ENCODE results near the gene FAM47E.

FAM47E gene

DNA sequence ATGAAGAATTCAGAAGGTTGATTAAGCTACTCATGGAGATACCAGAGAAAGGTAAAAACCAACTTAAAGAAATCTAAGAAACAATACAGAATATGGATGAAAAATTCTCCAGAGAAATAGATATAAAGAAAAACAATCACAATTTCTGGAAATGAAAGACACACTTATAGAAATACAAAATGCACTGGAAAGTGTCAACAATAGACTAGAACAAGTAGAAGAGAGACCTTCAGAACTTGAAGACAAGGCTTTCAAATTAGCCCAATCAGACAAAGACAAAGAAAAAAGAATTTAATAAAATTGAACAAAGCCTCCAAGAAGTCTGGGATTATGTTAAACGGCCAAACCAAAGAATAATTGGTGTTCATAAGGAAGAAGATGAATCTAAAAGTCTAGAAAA is 64.6 kb downstream of the FAM47E start:
- TF ChIP-seq CEBPB (IDR thresholded peaks at IDR 0.05) (no peak), TCF12 (IDR thresholded peaks at IDR 0.05; ENCODE audit: low read depth) (no peak), TAF1 (IDR thresholded peaks at IDR 0.05; ENCODE audit: low read depth) (no peak), FOXM1 (IDR thresholded peaks at IDR 0.05; ENCODE audit: borderline replicate concordance, low read depth) (no peak), EGR1 (IDR thresholded peaks at IDR 0.05) (no peak), ZBTB7A (IDR thresholded peaks at IDR 0.05; ENCODE audit: low read depth) (no peak), YY1 (IDR thresholded peaks at IDR 0.05; ENCODE audit: low read depth) (no peak), NFIC (IDR thresholded peaks at IDR 0.05) (no peak), TEAD4 (IDR thresholded peaks at IDR 0.05) (no peak)
- TF ChIP-seq, protein P1, sequence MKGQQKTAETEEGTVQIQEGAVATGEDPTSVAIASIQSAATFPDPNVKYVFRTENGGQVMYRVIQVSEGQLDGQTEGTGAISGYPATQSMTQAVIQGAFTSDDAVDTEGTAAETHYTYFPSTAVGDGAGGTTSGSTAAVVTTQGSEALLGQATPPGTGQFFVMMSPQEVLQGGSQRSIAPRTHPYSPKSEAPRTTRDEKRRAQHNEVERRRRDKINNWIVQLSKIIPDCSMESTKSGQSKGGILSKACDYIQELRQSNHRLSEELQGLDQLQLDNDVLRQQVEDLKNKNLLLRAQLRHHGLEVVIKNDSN (IDR thresholded peaks at IDR 0.05): no peak
- TF ChIP-seq, protein P2, sequence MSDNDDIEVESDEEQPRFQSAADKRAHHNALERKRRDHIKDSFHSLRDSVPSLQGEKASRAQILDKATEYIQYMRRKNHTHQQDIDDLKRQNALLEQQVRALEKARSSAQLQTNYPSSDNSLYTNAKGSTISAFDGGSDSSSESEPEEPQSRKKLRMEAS (IDR thresholded peaks at IDR 0.05): no peak

DNA sequence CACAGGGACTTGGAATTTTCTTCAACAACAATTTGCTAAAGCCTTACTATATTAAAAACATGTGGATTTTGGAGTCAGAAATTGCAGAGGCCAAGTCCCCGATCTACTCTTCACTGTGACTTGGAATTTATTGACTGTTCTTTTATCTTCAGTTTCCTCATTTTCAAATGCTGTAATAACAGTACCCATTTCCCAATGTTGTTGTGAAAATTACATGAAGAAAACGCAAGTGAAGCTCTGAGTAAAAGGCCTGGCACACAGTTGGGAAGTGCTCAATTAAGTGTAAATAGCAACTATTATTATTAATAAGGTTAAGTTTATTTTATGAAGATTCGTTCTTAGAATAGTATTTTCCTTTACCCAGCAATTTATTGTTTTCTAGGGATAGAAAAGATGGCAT is 70.7 kb downstream of the FAM47E start:
- TF ChIP-seq EP300 (IDR thresholded peaks at IDR 0.05; ENCODE audit: borderline replicate concordance): no peak
- no peak for TF ChIP-seq YY1 (IDR thresholded peaks at IDR 0.05; ENCODE audit: low read depth)
- TF ChIP-seq TAF1 (IDR thresholded peaks at IDR 0.05; ENCODE audit: low read depth): no peak
- TF ChIP-seq RAD21 (IDR thresholded peaks at IDR 0.05; ENCODE audit: low read depth): no peak
- TF ChIP-seq NFIC (IDR thresholded peaks at IDR 0.05): no peak
- TF ChIP-seq, protein P2 (IDR thresholded peaks at IDR 0.05): no peak
- no peak for TF ChIP-seq TCF12 (IDR thresholded peaks at IDR 0.05; ENCODE audit: low read depth)
- TF ChIP-seq, protein P1 (IDR thresholded peaks at IDR 0.05): no peak
- TF ChIP-seq ZBTB7A (IDR thresholded peaks at IDR 0.05; ENCODE audit: low read depth): no peak
- TF ChIP-seq TEAD4 (IDR thresholded peaks at IDR 0.05): no peak
- TF ChIP-seq EGR1 (IDR thresholded peaks at IDR 0.05): no peak
- no peak for TF ChIP-seq CREB1 (IDR thresholded peaks at IDR 0.05; ENCODE audit: low read depth)
- no peak for TF ChIP-seq CEBPB (IDR thresholded peaks at IDR 0.05)
- no peak for TF ChIP-seq FOXM1 (IDR thresholded peaks at IDR 0.05; ENCODE audit: borderline replicate concordance, low read depth)
- TF ChIP-seq, protein P3, sequence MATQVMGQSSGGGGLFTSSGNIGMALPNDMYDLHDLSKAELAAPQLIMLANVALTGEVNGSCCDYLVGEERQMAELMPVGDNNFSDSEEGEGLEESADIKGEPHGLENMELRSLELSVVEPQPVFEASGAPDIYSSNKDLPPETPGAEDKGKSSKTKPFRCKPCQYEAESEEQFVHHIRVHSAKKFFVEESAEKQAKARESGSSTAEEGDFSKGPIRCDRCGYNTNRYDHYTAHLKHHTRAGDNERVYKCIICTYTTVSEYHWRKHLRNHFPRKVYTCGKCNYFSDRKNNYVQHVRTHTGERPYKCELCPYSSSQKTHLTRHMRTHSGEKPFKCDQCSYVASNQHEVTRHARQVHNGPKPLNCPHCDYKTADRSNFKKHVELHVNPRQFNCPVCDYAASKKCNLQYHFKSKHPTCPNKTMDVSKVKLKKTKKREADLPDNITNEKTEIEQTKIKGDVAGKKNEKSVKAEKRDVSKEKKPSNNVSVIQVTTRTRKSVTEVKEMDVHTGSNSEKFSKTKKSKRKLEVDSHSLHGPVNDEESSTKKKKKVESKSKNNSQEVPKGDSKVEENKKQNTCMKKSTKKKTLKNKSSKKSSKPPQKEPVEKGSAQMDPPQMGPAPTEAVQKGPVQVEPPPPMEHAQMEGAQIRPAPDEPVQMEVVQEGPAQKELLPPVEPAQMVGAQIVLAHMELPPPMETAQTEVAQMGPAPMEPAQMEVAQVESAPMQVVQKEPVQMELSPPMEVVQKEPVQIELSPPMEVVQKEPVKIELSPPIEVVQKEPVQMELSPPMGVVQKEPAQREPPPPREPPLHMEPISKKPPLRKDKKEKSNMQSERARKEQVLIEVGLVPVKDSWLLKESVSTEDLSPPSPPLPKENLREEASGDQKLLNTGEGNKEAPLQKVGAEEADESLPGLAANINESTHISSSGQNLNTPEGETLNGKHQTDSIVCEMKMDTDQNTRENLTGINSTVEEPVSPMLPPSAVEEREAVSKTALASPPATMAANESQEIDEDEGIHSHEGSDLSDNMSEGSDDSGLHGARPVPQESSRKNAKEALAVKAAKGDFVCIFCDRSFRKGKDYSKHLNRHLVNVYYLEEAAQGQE (IDR thresholded peaks at IDR 0.05; ENCODE audit: low read depth): no peak

DNA sequence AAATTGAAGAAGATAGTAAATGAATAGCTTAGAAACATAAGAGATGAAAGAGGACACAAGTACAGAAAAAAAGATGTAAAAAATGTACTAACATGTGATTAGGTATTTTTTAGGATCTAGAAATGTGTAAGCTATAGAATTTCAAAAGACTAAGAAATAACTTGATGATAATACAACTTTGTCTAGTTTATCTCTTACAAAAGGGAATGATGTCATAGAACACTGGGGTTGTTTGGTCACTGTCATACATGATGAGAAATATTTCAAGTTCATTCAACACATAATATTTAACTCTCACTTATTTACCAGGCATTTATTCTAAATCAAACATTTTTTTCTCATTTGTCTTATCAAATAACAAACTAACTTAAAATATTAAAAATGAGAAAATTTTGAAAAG is 73.6 kb downstream of the FAM47E start:
- no peak for TF ChIP-seq RAD21 (IDR thresholded peaks at IDR 0.05; ENCODE audit: low read depth)
- TF ChIP-seq, protein P1 (IDR thresholded peaks at IDR 0.05): no peak
- no peak for TF ChIP-seq TCF12 (IDR thresholded peaks at IDR 0.05; ENCODE audit: low read depth)
- TF ChIP-seq TEAD4 (IDR thresholded peaks at IDR 0.05): no peak
- TF ChIP-seq ZBTB7A (IDR thresholded peaks at IDR 0.05; ENCODE audit: low read depth): no peak
- TF ChIP-seq, protein P3 (IDR thresholded peaks at IDR 0.05; ENCODE audit: low read depth): no peak
- no peak for TF ChIP-seq YY1 (IDR thresholded peaks at IDR 0.05; ENCODE audit: low read depth)
- no peak for TF ChIP-seq EGR1 (IDR thresholded peaks at IDR 0.05)
- TF ChIP-seq CEBPB (IDR thresholded peaks at IDR 0.05): no peak
- TF ChIP-seq, protein P2 (IDR thresholded peaks at IDR 0.05): no peak
- TF ChIP-seq FOXM1 (IDR thresholded peaks at IDR 0.05; ENCODE audit: borderline replicate concordance, low read depth): no peak
- TF ChIP-seq NFIC (IDR thresholded peaks at IDR 0.05): no peak
- TF ChIP-seq TAF1 (IDR thresholded peaks at IDR 0.05; ENCODE audit: low read depth): no peak
- TF ChIP-seq EP300 (IDR thresholded peaks at IDR 0.05; ENCODE audit: borderline replicate concordance): no peak
- TF ChIP-seq CREB1 (IDR thresholded peaks at IDR 0.05; ENCODE audit: low read depth): no peak

DNA sequence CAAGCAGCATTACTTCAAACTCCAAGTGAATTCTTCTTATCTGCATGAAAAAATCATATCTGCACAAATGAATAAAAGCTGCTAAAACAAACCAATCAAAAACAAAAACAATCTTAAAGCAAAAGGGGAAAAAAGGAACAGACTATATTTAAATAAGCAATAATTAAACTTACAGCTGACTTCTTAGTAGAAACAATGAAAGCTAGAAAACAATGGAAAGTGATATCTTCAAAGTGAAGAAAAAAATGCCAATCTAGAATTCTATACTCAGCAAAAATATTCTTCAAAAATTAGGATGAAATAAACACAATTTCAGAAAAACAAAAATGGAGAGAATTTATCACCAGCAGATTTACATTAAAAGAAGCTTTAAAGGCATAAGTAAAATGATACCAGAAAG is 75.0 kb downstream of the FAM47E start:
- TF ChIP-seq NFIC (IDR thresholded peaks at IDR 0.05) (no peak), RAD21 (IDR thresholded peaks at IDR 0.05; ENCODE audit: low read depth) (no peak), YY1 (IDR thresholded peaks at IDR 0.05; ENCODE audit: low read depth) (no peak)
- TF ChIP-seq, protein P2 (IDR thresholded peaks at IDR 0.05): no peak
- TF ChIP-seq, protein P1 (IDR thresholded peaks at IDR 0.05): no peak
